Ishikawa (cell line): ENCODE data around the gene RCAN2.

Experiments
- CEBPB ChIP-seq: IDR thresholded peaks from 2 replicates; pipeline ENCODE4 v1.6.1; 2012
- CREB1 ChIP-seq: IDR thresholded peaks from 2 replicates; pipeline ENCODE4 v1.6.1; 2012; ENCODE audit warnings: low read depth
- EGR1 ChIP-seq: IDR thresholded peaks from 2 replicates; pipeline ENCODE4 v1.6.1; 2012
- EP300 ChIP-seq: IDR thresholded peaks from 2 replicates; pipeline ENCODE4 v1.6.1; 2012; ENCODE audit warnings: borderline replicate concordance
- FOXM1 ChIP-seq: IDR thresholded peaks from 2 replicates; pipeline ENCODE4 v1.6.1; 2012; ENCODE audit warnings: low read depth, borderline replicate concordance
- NFIC ChIP-seq: IDR thresholded peaks from 2 replicates; pipeline ENCODE4 v1.6.1; 2012
- RAD21 ChIP-seq: IDR thresholded peaks from 2 replicates; pipeline ENCODE4 v1.6.1; 2012; ENCODE audit warnings: low read depth
- TAF1 ChIP-seq: IDR thresholded peaks from 2 replicates; pipeline ENCODE4 v1.6.1; 2012; ENCODE audit warnings: low read depth, mild to moderate bottlenecking
- TCF12 ChIP-seq: IDR thresholded peaks from 2 replicates; pipeline ENCODE4 v1.6.1; 2012; ENCODE audit warnings: low read depth
- TEAD4 ChIP-seq: IDR thresholded peaks from 2 replicates; pipeline ENCODE4 v1.6.1; 2012
- YY1 ChIP-seq: IDR thresholded peaks from 2 replicates; pipeline ENCODE4 v1.6.1; 2012; ENCODE audit warnings: low read depth
- ZBTB7A ChIP-seq: IDR thresholded peaks from 2 replicates; pipeline ENCODE4 v1.6.1; 2012; ENCODE audit warnings: low read depth
- TF ChIP-seq, protein P1 (sequence below): IDR thresholded peaks from 2 replicates; pipeline ENCODE4 v1.6.1; 2012
- TF ChIP-seq, protein P2 (sequence below): IDR thresholded peaks from 2 replicates; pipeline ENCODE4 v1.6.1; 2012
- TF ChIP-seq, protein P3 (sequence below): IDR thresholded peaks from 2 replicates; pipeline ENCODE4 v1.6.1; 2012; ENCODE audit warnings: low read depth, mild to moderate bottlenecking

Gene RCAN2

DNA sequence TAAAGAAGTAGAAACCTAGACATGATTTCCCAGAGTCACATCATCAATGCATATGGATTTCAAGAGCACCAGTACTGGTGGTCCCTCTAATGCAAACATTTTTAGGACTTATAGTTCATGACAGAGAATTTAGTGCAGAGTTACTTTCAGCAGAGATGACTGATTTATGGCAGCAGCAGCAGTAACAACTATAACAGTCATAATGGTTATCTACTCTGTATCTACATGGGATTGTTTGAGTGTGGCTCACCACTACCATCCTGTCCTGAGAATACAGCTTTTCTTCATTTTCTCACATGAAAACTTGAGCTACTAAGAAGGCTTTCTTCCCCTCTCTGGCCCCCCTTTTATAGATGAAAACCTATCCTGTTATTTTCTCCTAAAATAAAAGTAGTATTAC lies 192.0 kb downstream of the RCAN2 start:
- no peak for TF ChIP-seq TCF12
- no peak for TF ChIP-seq RAD21
- TF ChIP-seq TAF1, result no peak
- TF ChIP-seq, protein P1, sequence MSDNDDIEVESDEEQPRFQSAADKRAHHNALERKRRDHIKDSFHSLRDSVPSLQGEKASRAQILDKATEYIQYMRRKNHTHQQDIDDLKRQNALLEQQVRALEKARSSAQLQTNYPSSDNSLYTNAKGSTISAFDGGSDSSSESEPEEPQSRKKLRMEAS, result no peak
- TF ChIP-seq, protein P2, sequence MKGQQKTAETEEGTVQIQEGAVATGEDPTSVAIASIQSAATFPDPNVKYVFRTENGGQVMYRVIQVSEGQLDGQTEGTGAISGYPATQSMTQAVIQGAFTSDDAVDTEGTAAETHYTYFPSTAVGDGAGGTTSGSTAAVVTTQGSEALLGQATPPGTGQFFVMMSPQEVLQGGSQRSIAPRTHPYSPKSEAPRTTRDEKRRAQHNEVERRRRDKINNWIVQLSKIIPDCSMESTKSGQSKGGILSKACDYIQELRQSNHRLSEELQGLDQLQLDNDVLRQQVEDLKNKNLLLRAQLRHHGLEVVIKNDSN, result no peak
- TF ChIP-seq CREB1, result no peak
- TF ChIP-seq NFIC, result no peak
- no peak for TF ChIP-seq CEBPB
- TF ChIP-seq ZBTB7A, result no peak
- no peak for TF ChIP-seq FOXM1
- TF ChIP-seq YY1, result no peak
- TF ChIP-seq, protein P3, sequence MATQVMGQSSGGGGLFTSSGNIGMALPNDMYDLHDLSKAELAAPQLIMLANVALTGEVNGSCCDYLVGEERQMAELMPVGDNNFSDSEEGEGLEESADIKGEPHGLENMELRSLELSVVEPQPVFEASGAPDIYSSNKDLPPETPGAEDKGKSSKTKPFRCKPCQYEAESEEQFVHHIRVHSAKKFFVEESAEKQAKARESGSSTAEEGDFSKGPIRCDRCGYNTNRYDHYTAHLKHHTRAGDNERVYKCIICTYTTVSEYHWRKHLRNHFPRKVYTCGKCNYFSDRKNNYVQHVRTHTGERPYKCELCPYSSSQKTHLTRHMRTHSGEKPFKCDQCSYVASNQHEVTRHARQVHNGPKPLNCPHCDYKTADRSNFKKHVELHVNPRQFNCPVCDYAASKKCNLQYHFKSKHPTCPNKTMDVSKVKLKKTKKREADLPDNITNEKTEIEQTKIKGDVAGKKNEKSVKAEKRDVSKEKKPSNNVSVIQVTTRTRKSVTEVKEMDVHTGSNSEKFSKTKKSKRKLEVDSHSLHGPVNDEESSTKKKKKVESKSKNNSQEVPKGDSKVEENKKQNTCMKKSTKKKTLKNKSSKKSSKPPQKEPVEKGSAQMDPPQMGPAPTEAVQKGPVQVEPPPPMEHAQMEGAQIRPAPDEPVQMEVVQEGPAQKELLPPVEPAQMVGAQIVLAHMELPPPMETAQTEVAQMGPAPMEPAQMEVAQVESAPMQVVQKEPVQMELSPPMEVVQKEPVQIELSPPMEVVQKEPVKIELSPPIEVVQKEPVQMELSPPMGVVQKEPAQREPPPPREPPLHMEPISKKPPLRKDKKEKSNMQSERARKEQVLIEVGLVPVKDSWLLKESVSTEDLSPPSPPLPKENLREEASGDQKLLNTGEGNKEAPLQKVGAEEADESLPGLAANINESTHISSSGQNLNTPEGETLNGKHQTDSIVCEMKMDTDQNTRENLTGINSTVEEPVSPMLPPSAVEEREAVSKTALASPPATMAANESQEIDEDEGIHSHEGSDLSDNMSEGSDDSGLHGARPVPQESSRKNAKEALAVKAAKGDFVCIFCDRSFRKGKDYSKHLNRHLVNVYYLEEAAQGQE, result no peak

DNA sequence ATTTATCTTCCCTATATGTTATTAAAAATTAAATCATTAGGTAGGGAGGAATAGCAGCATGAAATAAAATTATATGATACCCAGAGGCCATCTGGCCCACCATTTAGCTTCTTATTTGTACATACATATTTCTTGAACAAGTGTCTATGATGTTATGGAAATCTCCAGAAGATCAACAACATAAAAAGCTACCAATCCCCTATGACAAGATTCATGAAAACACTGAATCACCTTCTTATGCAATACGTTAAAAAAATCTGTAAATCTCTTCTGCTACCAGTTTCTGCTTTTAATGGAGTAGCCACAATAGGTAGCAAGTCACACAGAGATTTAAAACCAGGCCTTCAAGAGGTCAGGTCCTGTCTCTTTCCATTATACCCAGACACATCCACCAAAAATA lies 194.7 kb downstream of the RCAN2 start:
- no peak for TF ChIP-seq CEBPB
- no peak for TF ChIP-seq TAF1
- TF ChIP-seq, protein P1, result no peak
- no peak for TF ChIP-seq ZBTB7A
- TF ChIP-seq TEAD4, result no peak
- no peak for TF ChIP-seq TCF12

DNA sequence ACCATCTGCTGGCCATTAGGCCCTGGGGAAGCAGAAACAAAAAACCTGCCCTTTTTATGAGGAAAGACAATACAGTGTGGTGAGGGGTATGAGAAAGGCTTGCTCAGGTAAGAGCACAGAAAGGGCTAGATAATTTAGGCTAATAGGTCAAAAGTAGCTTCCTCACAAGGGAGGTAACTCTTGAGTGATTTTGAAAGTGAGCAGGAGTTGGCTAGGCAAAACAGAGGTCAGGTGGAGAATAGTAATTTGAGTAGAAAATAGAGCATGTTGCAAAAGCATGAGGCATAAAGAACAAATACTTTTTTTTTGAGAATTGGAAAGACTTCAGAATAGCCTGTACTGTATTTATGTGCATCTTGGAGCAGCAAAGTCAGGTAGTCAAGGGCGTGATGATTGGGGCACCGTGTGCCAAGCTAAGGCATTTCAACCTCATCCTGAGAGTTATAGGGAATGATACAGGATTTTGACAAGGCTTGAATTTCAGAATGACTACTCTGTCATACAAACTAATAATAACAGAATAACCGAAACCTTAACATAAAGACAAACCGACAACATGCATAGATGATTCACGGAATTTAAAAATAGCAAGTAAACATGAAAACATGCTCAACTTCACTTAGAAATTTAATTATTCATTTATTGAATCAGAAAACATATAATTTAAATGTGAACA lies 197.5 kb downstream of the RCAN2 start:
- TF ChIP-seq, protein P3, result no peak
- no peak for TF ChIP-seq CREB1
- TF ChIP-seq TAF1, result no peak
- TF ChIP-seq ZBTB7A, result no peak
- TF ChIP-seq EGR1, result no peak
- TF ChIP-seq RAD21, result no peak
- no peak for TF ChIP-seq CEBPB
- no peak for TF ChIP-seq NFIC
- no peak for TF ChIP-seq EP300

DNA sequence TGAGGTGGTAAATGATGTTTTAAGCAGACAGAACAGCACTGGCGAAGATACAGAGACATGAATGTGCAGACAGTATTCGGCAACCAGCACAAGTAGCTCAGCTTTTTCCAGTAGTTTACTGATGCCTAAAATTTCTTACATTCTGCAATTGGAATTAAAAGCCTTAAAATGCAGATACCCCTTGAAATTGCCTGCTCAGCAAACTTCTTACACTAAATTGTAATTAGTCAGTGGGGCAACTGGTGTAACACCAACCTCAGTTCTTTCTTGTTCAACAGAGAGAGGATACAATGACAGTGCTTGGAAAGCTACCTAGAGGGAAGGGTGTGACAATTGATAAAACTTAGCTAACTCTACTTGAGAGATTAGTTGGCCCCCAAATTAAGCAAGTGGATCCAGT lies 199.4 kb downstream of the RCAN2 start:
- TF ChIP-seq RAD21, result no peak
- TF ChIP-seq, protein P1, result no peak
- TF ChIP-seq YY1, result no peak
- no peak for TF ChIP-seq CREB1
- TF ChIP-seq, protein P2, result no peak
- no peak for TF ChIP-seq CEBPB
- TF ChIP-seq FOXM1, result no peak

DNA sequence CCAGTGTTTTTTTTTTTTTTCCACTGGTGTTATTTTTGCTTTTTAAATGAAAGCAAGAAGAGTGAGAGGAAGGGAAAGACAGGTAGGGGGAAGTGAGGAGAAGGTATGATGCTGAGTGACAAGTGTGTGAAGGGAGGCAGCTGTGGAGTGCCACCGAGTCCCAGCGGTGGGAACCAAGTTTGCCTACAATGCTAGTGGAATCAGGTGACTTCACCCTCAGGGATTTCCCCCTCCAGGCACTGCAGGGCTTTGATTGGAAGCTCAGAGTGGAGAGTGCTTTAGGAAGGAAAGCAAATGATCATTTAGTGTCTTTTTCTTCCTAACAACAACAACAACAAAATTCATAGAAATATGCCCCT lies 200.0 kb downstream of the RCAN2 start:
- TF ChIP-seq, protein P2, result no peak
- TF ChIP-seq EP300, result no peak
- TF ChIP-seq EGR1, result no peak
- TF ChIP-seq NFIC, result no peak
- TF ChIP-seq RAD21, result no peak
- no peak for TF ChIP-seq CREB1
- TF ChIP-seq FOXM1, result no peak
- TF ChIP-seq TEAD4, result no peak
- TF ChIP-seq, protein P1, result no peak
- TF ChIP-seq TAF1, result no peak
- no peak for TF ChIP-seq YY1
- TF ChIP-seq CEBPB, result no peak
- TF ChIP-seq TCF12, result no peak
- TF ChIP-seq ZBTB7A, result no peak
- TF ChIP-seq, protein P3, result no peak
